Liver (tissue), 9 donors: Measurements from ENCODE around the gene DRG2. TPM values are rescaled to one million over a fixed set of nuclear protein-coding genes. Genes with fewer than 3 reads are reported as not detected.

ENCODE experiments used
- DNase-seq: peaks from one replicate; pipeline ENCODE4 v3.0.0-alpha.2; 2017; ENCODE audit warnings: low spot score
- H3K27ac ChIP-seq, 2 donors: one replicate each; pipeline ENCODE4 v1.7.0; 2013; ENCODE audit warnings: inconsistent platforms in 2 of 2, low read length in 2 of 2, control low read depth in 1 of 2, low read depth in 1 of 2, mild to moderate bottlenecking in 1 of 2
- H3K27me3 ChIP-seq, 4 donors: one replicate each; pipeline versions ENCODE4 v1.6.1 to v1.7.0; 2013; ENCODE audit warnings: low read length in 3 of 4, inconsistent platforms in 1 of 4, mild to moderate bottlenecking in 1 of 4, moderate library complexity in 1 of 4; ENCODE audit not compliant: control insufficient read depth in 4 of 4, insufficient read depth in 4 of 4
- H3K36me3 ChIP-seq, 4 donors: one replicate each; pipeline versions ENCODE4 v1.6.1 to v1.7.0; 2013; ENCODE audit warnings: low read length in 3 of 4, mild to moderate bottlenecking in 3 of 4, low read depth in 1 of 4, moderate library complexity in 1 of 4; ENCODE audit not compliant: control insufficient read depth in 4 of 4, insufficient read depth in 3 of 4
- H3K4me1 ChIP-seq, 4 donors: one replicate each; pipeline versions ENCODE4 v1.6.1 to v1.7.0; 2013; ENCODE audit warnings: low read length in 3 of 4, mild to moderate bottlenecking in 3 of 4, moderate library complexity in 1 of 4; ENCODE audit not compliant: control insufficient read depth in 4 of 4, insufficient read depth in 4 of 4
- H3K4me3 ChIP-seq, 3 donors: one replicate each; pipeline versions ENCODE4 v1.6.1 to v1.7.0; 2013; ENCODE audit warnings: low read length in 3 of 3, control low read depth in 1 of 3, low read depth in 1 of 3, mild to moderate bottlenecking in 1 of 3
- H3K9ac ChIP-seq, 2 donors: one replicate each; pipeline ENCODE4 v1.7.0; 2013; ENCODE audit warnings: low read length in 2 of 2, mild to moderate bottlenecking in 2 of 2, moderate library complexity in 2 of 2, control low read depth in 1 of 2, low read depth in 1 of 2
- H3K9me3 ChIP-seq, 4 donors: one replicate each; pipeline versions ENCODE4 v1.6.1 to v1.7.0; 2013; ENCODE audit warnings: low read length in 3 of 4; ENCODE audit not compliant: control insufficient read depth in 4 of 4
- EGR1 ChIP-seq, 2 donors: IDR thresholded peaks; 2 replicates each; pipeline ENCODE4 v1.6.1; 2016 to 2018; ENCODE audit warnings: antibody characterized with exemption in 2 of 2, low read depth in 2 of 2
- FOXA1 ChIP-seq: IDR thresholded peaks from 2 replicates; pipeline ENCODE4 v1.6.1; 2016; ENCODE audit warnings: antibody characterized with exemption
- FOXA2 ChIP-seq: IDR thresholded peaks from 2 replicates; pipeline ENCODE4 v1.6.1; 2016; ENCODE audit warnings: antibody characterized with exemption
- GABPA ChIP-seq, 2 donors: IDR thresholded peaks in 1 of 2; conservative IDR thresholded peaks in 1 of 2; 2 replicates each; pipeline ENCODE4 v1.6.1; 2016; ENCODE audit warnings: antibody characterized with exemption in 2 of 2, mild to moderate bottlenecking in 1 of 2, moderate library complexity in 1 of 2
- HNF4A ChIP-seq, 2 donors: conservative IDR thresholded peaks; 2 replicates each; pipeline ENCODE4 v1.6.1; 2016; ENCODE audit warnings: antibody characterized with exemption in 2 of 2, mild to moderate bottlenecking in 2 of 2
- HNF4G ChIP-seq: IDR thresholded peaks from 2 replicates; pipeline ENCODE4 v1.6.1; 2016; ENCODE audit warnings: antibody characterized with exemption
- JUND ChIP-seq, 2 donors: IDR thresholded peaks; 2 replicates each; pipeline ENCODE4 v1.6.1; 2016; ENCODE audit warnings: antibody characterized with exemption in 2 of 2
- NR2F2 ChIP-seq: IDR thresholded peaks from 2 replicates; pipeline ENCODE4 v1.6.1; 2016; ENCODE audit warnings: antibody characterized with exemption
- RAD21 ChIP-seq, 2 donors: IDR thresholded peaks; 2 replicates each; pipeline ENCODE4 v1.6.1; 2016; ENCODE audit warnings: antibody characterized with exemption in 2 of 2, mild to moderate bottlenecking in 2 of 2
- RXRA ChIP-seq, 2 donors: IDR thresholded peaks; 2 replicates each; pipeline ENCODE4 v1.6.1; 2017 to 2018; ENCODE audit warnings: antibody characterized with exemption in 2 of 2, mild to moderate bottlenecking in 1 of 2
- SP1 ChIP-seq: IDR thresholded peaks from 2 replicates; pipeline ENCODE4 v1.6.1; 2018; ENCODE audit warnings: antibody characterized with exemption, mild to moderate bottlenecking
- TAF1 ChIP-seq: conservative IDR thresholded peaks from 2 replicates; pipeline ENCODE4 v1.6.1; 2016; ENCODE audit warnings: antibody characterized with exemption, mild to moderate bottlenecking
- YY1 ChIP-seq: IDR thresholded peaks from 2 replicates; pipeline ENCODE4 v1.6.1; 2016; ENCODE audit warnings: antibody characterized with exemption, mild to moderate bottlenecking
- WGBS: extraction: QIAGEN DNeasy Blood & Tissue Kit; methylation state at CpG from one replicate; pipeline ENCODE4 v1.1.7; 2013; 5-methylcytosine and 5-hydroxymethylcytosine counted together
- polyA plus RNA-seq, 2 donors: library from polyadenylated mRNA; stranded (reverse) in 1 of 2; unstranded in 1 of 2; fragments of 200-250 nt in 1 of 2; fragments of >200 nt in 1 of 2; fragmentation: Nextera tagmentation in 1 of 2; extraction: Ambion mirVana in 1 of 2; gene quantifications; one replicate each; pipeline versions ENCODE4 v1.2.1 to v1.2.3, GENCODE V29; 2013 to 2015
- total RNA-seq, 2 donors: library from RNA; depleted of rRNA; stranded (reverse); fragments of >200 nt; gene quantifications; one replicate each; pipeline ENCODE4 v1.2.3, GENCODE V29; 2014
- TF ChIP-seq, protein P1 (sequence below): IDR thresholded peaks from 2 replicates; pipeline ENCODE4 v1.6.1; 2016; ENCODE audit warnings: antibody characterized with exemption
- TF ChIP-seq, protein P2 (sequence below): IDR thresholded peaks from 2 replicates; pipeline ENCODE4 v1.6.1; 2016; ENCODE audit warnings: antibody characterized with exemption, mild to moderate bottlenecking
- TF ChIP-seq, protein P3 (sequence below): fragments of 150-350 bp; IDR thresholded peaks from 2 replicates; pipeline ENCODE4 v1.5.1; 2017; ENCODE audit warnings: improper control_type of control experiment, low read depth, low read length; ENCODE audit not compliant: missing input control
- TF ChIP-seq, protein P4 (sequence below): IDR thresholded peaks from 2 replicates; pipeline ENCODE4 v1.6.1; 2016; ENCODE audit warnings: antibody characterized with exemption
- donor health status: healthy.
- donor health status: healthy.
- donor health status: healthy.
- donor health status: healthy.
- donor health status: healthy.

The DRG2 gene
- total and polyA plus RNA-seq, 4 donors = 10.9 to 24.9 (median 18.6) TPM

DNA sequence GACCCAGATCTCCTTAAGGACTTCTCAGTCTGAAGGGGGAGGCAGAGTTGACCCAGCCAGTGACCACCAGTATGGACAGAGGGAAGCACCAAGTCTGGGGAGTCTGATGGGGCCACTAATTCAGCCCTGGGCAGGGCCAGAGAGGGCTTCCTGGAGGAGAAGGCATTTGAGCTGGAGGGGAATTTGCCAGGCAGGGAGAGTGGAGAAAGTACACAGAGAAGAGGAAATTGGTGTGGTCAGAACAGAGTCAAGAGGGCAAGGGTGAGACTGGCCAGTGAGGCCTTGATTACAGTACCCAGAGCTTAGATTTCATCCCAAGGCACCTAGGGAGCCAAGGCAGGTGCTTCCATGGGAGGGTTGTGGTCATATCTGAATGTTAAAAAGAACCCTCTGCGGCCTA, 57.1 kb downstream of the DRG2 start:
- H3K4me1 ChIP-seq = peaks cover 0 to 13% (median 9%) of the 10 kb centered on the region in 4 donors
- H3K27me3 ChIP-seq = no peaks in the 10 kb centered on the region
- H3K4me3 ChIP-seq = no peak overlapping the region
- no peaks in the 10 kb centered on the region for H3K36me3 ChIP-seq
- no peak for TF ChIP-seq SP1
- TF ChIP-seq FOXA2 = no peak
- no peak for TF ChIP-seq TAF1
- no peak for TF ChIP-seq HNF4G
- TF ChIP-seq, protein P1, sequence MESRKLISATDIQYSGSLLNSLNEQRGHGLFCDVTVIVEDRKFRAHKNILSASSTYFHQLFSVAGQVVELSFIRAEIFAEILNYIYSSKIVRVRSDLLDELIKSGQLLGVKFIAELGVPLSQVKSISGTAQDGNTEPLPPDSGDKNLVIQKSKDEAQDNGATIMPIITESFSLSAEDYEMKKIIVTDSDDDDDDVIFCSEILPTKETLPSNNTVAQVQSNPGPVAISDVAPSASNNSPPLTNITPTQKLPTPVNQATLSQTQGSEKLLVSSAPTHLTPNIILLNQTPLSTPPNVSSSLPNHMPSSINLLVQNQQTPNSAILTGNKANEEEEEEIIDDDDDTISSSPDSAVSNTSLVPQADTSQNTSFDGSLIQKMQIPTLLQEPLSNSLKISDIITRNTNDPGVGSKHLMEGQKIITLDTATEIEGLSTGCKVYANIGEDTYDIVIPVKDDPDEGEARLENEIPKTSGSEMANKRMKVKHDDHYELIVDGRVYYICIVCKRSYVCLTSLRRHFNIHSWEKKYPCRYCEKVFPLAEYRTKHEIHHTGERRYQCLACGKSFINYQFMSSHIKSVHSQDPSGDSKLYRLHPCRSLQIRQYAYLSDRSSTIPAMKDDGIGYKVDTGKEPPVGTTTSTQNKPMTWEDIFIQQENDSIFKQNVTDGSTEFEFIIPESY = no peak
- no peak for TF ChIP-seq HNF4A (conservative IDR thresholded peaks at IDR 0.05)
- no peak for TF ChIP-seq YY1
- TF ChIP-seq RAD21 (IDR thresholded peaks at IDR 0.05) = no peak
- TF ChIP-seq, protein P2, sequence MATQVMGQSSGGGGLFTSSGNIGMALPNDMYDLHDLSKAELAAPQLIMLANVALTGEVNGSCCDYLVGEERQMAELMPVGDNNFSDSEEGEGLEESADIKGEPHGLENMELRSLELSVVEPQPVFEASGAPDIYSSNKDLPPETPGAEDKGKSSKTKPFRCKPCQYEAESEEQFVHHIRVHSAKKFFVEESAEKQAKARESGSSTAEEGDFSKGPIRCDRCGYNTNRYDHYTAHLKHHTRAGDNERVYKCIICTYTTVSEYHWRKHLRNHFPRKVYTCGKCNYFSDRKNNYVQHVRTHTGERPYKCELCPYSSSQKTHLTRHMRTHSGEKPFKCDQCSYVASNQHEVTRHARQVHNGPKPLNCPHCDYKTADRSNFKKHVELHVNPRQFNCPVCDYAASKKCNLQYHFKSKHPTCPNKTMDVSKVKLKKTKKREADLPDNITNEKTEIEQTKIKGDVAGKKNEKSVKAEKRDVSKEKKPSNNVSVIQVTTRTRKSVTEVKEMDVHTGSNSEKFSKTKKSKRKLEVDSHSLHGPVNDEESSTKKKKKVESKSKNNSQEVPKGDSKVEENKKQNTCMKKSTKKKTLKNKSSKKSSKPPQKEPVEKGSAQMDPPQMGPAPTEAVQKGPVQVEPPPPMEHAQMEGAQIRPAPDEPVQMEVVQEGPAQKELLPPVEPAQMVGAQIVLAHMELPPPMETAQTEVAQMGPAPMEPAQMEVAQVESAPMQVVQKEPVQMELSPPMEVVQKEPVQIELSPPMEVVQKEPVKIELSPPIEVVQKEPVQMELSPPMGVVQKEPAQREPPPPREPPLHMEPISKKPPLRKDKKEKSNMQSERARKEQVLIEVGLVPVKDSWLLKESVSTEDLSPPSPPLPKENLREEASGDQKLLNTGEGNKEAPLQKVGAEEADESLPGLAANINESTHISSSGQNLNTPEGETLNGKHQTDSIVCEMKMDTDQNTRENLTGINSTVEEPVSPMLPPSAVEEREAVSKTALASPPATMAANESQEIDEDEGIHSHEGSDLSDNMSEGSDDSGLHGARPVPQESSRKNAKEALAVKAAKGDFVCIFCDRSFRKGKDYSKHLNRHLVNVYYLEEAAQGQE = no peak
- TF ChIP-seq EGR1 (IDR thresholded peaks at IDR 0.05; ENCODE audit: low read depth in 2 of 2) = no peak
- no peak for TF ChIP-seq GABPA (IDR thresholded peaks at IDR 0.05 in 1 of 2, conservative IDR thresholded peaks at IDR 0.05 in 1 of 2)
- TF ChIP-seq, protein P3, sequence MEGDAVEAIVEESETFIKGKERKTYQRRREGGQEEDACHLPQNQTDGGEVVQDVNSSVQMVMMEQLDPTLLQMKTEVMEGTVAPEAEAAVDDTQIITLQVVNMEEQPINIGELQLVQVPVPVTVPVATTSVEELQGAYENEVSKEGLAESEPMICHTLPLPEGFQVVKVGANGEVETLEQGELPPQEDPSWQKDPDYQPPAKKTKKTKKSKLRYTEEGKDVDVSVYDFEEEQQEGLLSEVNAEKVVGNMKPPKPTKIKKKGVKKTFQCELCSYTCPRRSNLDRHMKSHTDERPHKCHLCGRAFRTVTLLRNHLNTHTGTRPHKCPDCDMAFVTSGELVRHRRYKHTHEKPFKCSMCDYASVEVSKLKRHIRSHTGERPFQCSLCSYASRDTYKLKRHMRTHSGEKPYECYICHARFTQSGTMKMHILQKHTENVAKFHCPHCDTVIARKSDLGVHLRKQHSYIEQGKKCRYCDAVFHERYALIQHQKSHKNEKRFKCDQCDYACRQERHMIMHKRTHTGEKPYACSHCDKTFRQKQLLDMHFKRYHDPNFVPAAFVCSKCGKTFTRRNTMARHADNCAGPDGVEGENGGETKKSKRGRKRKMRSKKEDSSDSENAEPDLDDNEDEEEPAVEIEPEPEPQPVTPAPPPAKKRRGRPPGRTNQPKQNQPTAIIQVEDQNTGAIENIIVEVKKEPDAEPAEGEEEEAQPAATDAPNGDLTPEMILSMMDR = no peak
- no peak for TF ChIP-seq FOXA1
- no peak for TF ChIP-seq RXRA (IDR thresholded peaks at IDR 0.05)
- no peak for TF ChIP-seq JUND (IDR thresholded peaks at IDR 0.05)
- TF ChIP-seq, protein P4, sequence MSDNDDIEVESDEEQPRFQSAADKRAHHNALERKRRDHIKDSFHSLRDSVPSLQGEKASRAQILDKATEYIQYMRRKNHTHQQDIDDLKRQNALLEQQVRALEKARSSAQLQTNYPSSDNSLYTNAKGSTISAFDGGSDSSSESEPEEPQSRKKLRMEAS = no peak
- H3K9ac ChIP-seq = no peak overlapping the region
- WGBS = 93% methylated on average over 1 of the region's 1 CpG
- DNase-seq = no peak
- H3K9me3 ChIP-seq = no peaks in the 10 kb centered on the region
- no peak overlapping the region for H3K27ac ChIP-seq

DNA sequence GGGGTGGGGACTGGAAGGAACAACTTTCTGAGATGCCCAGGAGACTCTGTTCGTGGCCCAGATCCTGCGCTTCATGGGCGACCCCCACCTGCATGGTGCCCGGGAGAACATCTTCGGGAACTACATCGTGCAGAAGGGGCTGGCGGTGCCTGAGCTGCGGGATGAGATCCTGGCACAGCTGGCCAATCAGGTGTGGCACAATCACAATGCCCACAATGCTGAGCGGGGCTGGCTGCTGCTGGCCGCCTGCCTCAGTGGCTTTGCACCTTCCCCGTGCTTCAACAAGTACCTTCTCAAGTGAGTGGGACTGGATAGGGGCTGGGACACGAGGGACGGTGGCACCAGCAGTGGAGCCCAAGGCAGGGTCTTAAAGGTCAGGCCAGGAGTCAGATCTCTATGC, 58.1 kb downstream of the DRG2 start:
- H3K36me3 ChIP-seq = no peaks in the 10 kb centered on the region
- no peak overlapping the region for H3K9ac ChIP-seq
- H3K9me3 ChIP-seq = no peaks in the 10 kb centered on the region
- H3K27me3 ChIP-seq = no peaks in the 10 kb centered on the region
- no peak overlapping the region for H3K4me3 ChIP-seq
- H3K27ac ChIP-seq = no peak overlapping the region
- DNase-seq = no peak
- H3K4me1 ChIP-seq = peaks cover 0 to 4% (median 2%) of the 10 kb centered on the region in 4 donors
- TF ChIP-seq RXRA (IDR thresholded peaks at IDR 0.05) = no peak
- TF ChIP-seq, protein P2 = no peak
- no peak for TF ChIP-seq FOXA1
- TF ChIP-seq RAD21 (IDR thresholded peaks at IDR 0.05) = no peak
- no peak for TF ChIP-seq YY1
- no peak for TF ChIP-seq TAF1
- TF ChIP-seq, protein P3 = no peak
- no peak for TF ChIP-seq NR2F2
- TF ChIP-seq JUND (IDR thresholded peaks at IDR 0.05) = no peak
- TF ChIP-seq FOXA2 = no peak
- TF ChIP-seq SP1 = no peak
- TF ChIP-seq EGR1 (IDR thresholded peaks at IDR 0.05; ENCODE audit: low read depth in 2 of 2) = no peak
- WGBS = 95% methylated on average over 13 of the region's 13 CpGs
